Adrenal gland (tissue), 5 donors: Measurements from ENCODE around the gene CNTN5.

Source experiments
- POLR2A ChIP-seq, 2 donors: fragments of 450-650 bp; IDR thresholded peaks; one replicate each; pipeline ENCODE4 v1.6.1; 2017; ENCODE audit warnings: antibody characterized with exemption in 2 of 2, mild to moderate bottlenecking in 2 of 2, moderate library complexity in 1 of 2
- TF ChIP-seq, protein P1 (sequence below), 6 experiments: fragments of 450-650 bp in 4 of 6; fragments of 200-600 bp in 2 of 6; sonication (generic) in 1 of 6; IDR thresholded peaks; 1 replicate in 5 of 6; 2 replicates in 1 of 6; pipeline versions ENCODE4 v1.5.1 to v1.8.0; 2016 to 2021; ENCODE audit warnings: antibody characterized with exemption in 6 of 6, mild to moderate bottlenecking in 2 of 6, moderate library complexity in 1 of 6
- donor health status: DM: no; HTN: no; CAD: no.

DNA sequence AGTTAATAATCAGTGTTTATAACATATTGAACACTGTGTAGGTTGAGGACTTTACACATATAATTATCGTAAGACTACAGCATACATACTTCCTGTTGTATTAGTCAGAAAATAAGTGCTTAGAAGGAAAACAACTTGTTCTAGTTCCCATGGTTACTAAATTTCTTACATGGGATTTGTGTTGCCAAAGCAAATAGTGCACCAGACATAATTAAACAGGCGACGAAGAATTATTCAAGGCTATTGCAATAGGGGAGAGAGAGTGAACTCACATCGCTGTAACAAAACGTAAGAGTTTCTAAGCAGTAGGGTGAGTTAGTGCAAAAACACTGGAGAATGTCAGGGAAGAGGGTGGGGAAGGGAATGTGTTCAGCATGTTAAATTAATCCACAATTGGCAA, 347.8 kb downstream of the CNTN5 start:
- TF ChIP-seq, protein P1, sequence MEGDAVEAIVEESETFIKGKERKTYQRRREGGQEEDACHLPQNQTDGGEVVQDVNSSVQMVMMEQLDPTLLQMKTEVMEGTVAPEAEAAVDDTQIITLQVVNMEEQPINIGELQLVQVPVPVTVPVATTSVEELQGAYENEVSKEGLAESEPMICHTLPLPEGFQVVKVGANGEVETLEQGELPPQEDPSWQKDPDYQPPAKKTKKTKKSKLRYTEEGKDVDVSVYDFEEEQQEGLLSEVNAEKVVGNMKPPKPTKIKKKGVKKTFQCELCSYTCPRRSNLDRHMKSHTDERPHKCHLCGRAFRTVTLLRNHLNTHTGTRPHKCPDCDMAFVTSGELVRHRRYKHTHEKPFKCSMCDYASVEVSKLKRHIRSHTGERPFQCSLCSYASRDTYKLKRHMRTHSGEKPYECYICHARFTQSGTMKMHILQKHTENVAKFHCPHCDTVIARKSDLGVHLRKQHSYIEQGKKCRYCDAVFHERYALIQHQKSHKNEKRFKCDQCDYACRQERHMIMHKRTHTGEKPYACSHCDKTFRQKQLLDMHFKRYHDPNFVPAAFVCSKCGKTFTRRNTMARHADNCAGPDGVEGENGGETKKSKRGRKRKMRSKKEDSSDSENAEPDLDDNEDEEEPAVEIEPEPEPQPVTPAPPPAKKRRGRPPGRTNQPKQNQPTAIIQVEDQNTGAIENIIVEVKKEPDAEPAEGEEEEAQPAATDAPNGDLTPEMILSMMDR (IDR thresholded peaks at IDR 0.05) = no peak
- TF ChIP-seq POLR2A (IDR thresholded peaks at IDR 0.05) = no peak
